ENCODE data around the gene PTGR2.
"Not testable (repeated sequence)": the region's sequence is repeated elsewhere in the genome, so short reads cannot be mapped to it uniquely, and the experiment has no call there.

The PTGR2 gene

GRCh38 chr14:73833530-73834260 is 17.9 kb upstream of the PTGR2 start:
- DNase-seq, result no peak

GRCh38 chr14:73834261-73834625 is 17.4 kb upstream of the PTGR2 start:
- DNase-seq, result no peak

GRCh38 chr14:73838293-73839034 is 13.2 kb upstream of the PTGR2 start:
- DNase-seq, result not testable (repeated sequence)

- no peak for DNase-seq
These were observed 9.4 kb upstream of the PTGR2 start for GRCh38 chr14:73842201-73842600.

- DNase-seq, result no peak
These were observed 8.8 kb upstream of the PTGR2 start for GRCh38 chr14:73842851-73843250.

GRCh38 chr14:73843296-73843695 is 8.3 kb upstream of the PTGR2 start:
- DNase-seq, result no peak

- DNase-seq, result no peak
These were observed 4.7 kb upstream of the PTGR2 start for GRCh38 chr14:73846947-73847346.

- no peak for DNase-seq
These were observed 631 bp upstream of the PTGR2 start for GRCh38 chr14:73851000-73851399.

- DNase-seq, result no peak
These were observed 7.5 kb downstream of the PTGR2 start for GRCh38 chr14:73859145-73859544.

GRCh38 chr14:73861073-73861472 is 9.4 kb downstream of the PTGR2 start:
- no peak for DNase-seq

- no peak for DNase-seq
These were observed 10.8 kb downstream of the PTGR2 start for GRCh38 chr14:73862480-73862879.

- no peak for DNase-seq
These were observed 11.6 kb downstream of the PTGR2 start for GRCh38 chr14:73863209-73863608.

GRCh38 chr14:73865534-73866113 is 14.0 kb downstream of the PTGR2 start:
- DNase-seq, result no peak

GRCh38 chr14:73869754-73870153 is 18.1 kb downstream of the PTGR2 start:
- not testable (repeated sequence) for DNase-seq

GRCh38 chr14:73870525-73871235 is 19.0 kb downstream of the PTGR2 start:
- no peak for DNase-seq

- no peak for DNase-seq
These were observed 22.0 kb downstream of the PTGR2 start for GRCh38 chr14:73873660-73874059.

- no peak for DNase-seq
These were observed 26.2 kb downstream of the PTGR2 start for GRCh38 chr14:73877790-73878189.

GRCh38 chr14:73878436-73878835 is 26.8 kb downstream of the PTGR2 start:
- no peak for DNase-seq

- no peak for DNase-seq
These were observed 27.4 kb downstream of the PTGR2 start for GRCh38 chr14:73879027-73879426.

- no peak for DNase-seq
These were observed 33.0 kb downstream of the PTGR2 start for GRCh38 chr14:73884438-73885190.

- DNase-seq, result peak; percentile 96
These were observed 35.1 kb downstream of the PTGR2 start, which contains the start of gene ZNF410 for GRCh38 chr14:73886449-73887317. TSS of gene ZNF410 (plus strand) at chr14:73886859. CDS start at chr14:73892176, 5,317 bp downstream.

- DNase-seq, result no peak
These were observed 35.6 kb downstream of the PTGR2 start for GRCh38 chr14:73887318-73887616.

Measured in activated CD4-positive, alpha-beta T cell treated with anti-CD3 and anti-CD28 coated beads, Interleukin-2, Interleukin-6, amounts not matched to agents 100 ng/mL and 50 ng/mL, durations not matched to agents 16 hours and 8 hours (primary cell).